ENCODE data around the gene CADPS2. TPM values are rescaled to one million over a fixed set of nuclear protein-coding genes. Genes with fewer than 3 reads are reported as not detected.

The CADPS2 gene
- total RNA-seq, 6 experiments from 2014 or later, result 7.6 to 14.7 (median 9.4) TPM

- Histone ChIP-seq H3K9me3 (no peaks in the 10 kb centered on the region), H3K4me3 (no peak overlapping the region), H3K36me3 (no peaks in the 10 kb centered on the region), H3K4me1 (no peaks in the 10 kb centered on the region), H3K27ac (no peak overlapping the region), H3K27me3 (no peaks in the 10 kb centered on the region)
- no peak for TF ChIP-seq POLR2A (IDR thresholded peaks at IDR 0.05)
- no peak for TF ChIP-seq CTCF (IDR thresholded peaks at IDR 0.05)
- no peak for ATAC-seq
- no peak for DNase-seq
- WGBS (ENCODE audit: insufficient coverage, low coverage, low lambda C conversion rate, missing lambda C conversion rate), result 85% methylated on average over 6 of the region's 6 CpGs
- intact Hi-C loops (cut with DNase I), result no loop called here
These were observed 473.8 kb downstream of the CADPS2 start for GRCh38 chr7:122412441-122412840.

- H3K27me3 ChIP-seq, result no peaks in the 10 kb centered on the region
- TF ChIP-seq CTCF (IDR thresholded peaks at IDR 0.05) (no peak), POLR2A (IDR thresholded peaks at IDR 0.05) (no peak)
- H3K36me3 ChIP-seq, result no peaks in the 10 kb centered on the region
- H3K4me3 ChIP-seq, result no peak overlapping the region
- intact Hi-C loops (cut with DNase I), result no loop called here
- H3K9me3 ChIP-seq, result no peaks in the 10 kb centered on the region
- DNase-seq, result no peak
- H3K27ac ChIP-seq, result no peak overlapping the region
- WGBS (ENCODE audit: insufficient coverage, low coverage, low lambda C conversion rate, missing lambda C conversion rate), result 89% methylated on average over 6 of the region's 6 CpGs
- no peak for ATAC-seq
- no peaks in the 10 kb centered on the region for H3K4me1 ChIP-seq
These were observed 479.1 kb downstream of the CADPS2 start for GRCh38 chr7:122407195-122407594.

- no peaks in the 10 kb centered on the region for H3K4me1 ChIP-seq
- no peak for TF ChIP-seq CTCF (IDR thresholded peaks at IDR 0.05)
- TF ChIP-seq POLR2A (IDR thresholded peaks at IDR 0.05), result no peak
- H3K36me3 ChIP-seq, result no peaks in the 10 kb centered on the region
- H3K9me3 ChIP-seq, result no peaks in the 10 kb centered on the region
- H3K27me3 ChIP-seq, result no peaks in the 10 kb centered on the region
- DNase-seq (no peak), ATAC-seq (no peak)
- H3K27ac ChIP-seq, result no peak overlapping the region
- 100% methylated on average over 1 of the region's 1 CpG for whole genome bisulfite sequencing (ENCODE audit: insufficient coverage, low coverage, low lambda C conversion rate, missing lambda C conversion rate)
- no peak overlapping the region for H3K4me3 ChIP-seq
- intact Hi-C loops (cut with DNase I), result no loop called here
These were observed 483.1 kb downstream of the CADPS2 start for GRCh38 chr7:122403113-122403512.

- Histone ChIP-seq H3K4me1 (no peaks in the 10 kb centered on the region), H3K9me3 (no peaks in the 10 kb centered on the region), H3K4me3 (no peak overlapping the region), H3K27me3 (no peaks in the 10 kb centered on the region), H3K27ac (no peak overlapping the region), H3K36me3 (no peaks in the 10 kb centered on the region)
- ATAC-seq, result no peak
- DNase-seq, result no peak
- TF ChIP-seq CTCF (IDR thresholded peaks at IDR 0.05), result no peak
- no peak for TF ChIP-seq POLR2A (IDR thresholded peaks at IDR 0.05)
- WGBS (ENCODE audit: insufficient coverage, low coverage, low lambda C conversion rate, missing lambda C conversion rate), result 78% methylated on average over 4 of the region's 4 CpGs
- intact Hi-C loops (cut with DNase I), result no loop called here
These were observed 484.0 kb downstream of the CADPS2 start for GRCh38 chr7:122402235-122402634.

GRCh38 chr7:122397381-122397780 is 488.9 kb downstream of the CADPS2 start:
- H3K27me3 ChIP-seq, result no peaks in the 10 kb centered on the region
- ATAC-seq (no peak), DNase-seq (no peak)
- no peak overlapping the region for H3K4me3 ChIP-seq
- WGBS (ENCODE audit: insufficient coverage, low coverage, low lambda C conversion rate, missing lambda C conversion rate), result 90% methylated on average over 1 of the region's 1 CpG
- H3K4me1 ChIP-seq, result no peaks in the 10 kb centered on the region
- no peaks in the 10 kb centered on the region for H3K9me3 ChIP-seq
- intact Hi-C loops (cut with DNase I), result no loop called here
- no peak for TF ChIP-seq POLR2A (IDR thresholded peaks at IDR 0.05)
- H3K27ac ChIP-seq, result no peak overlapping the region
- H3K36me3 ChIP-seq, result no peaks in the 10 kb centered on the region

All from right lobe of liver (tissue), 6 donors.